GM10266 (cell line): Measurements from ENCODE around the gene LCAT.

Experiments
- DNase-seq: peaks from one replicate; pipeline ENCODE4 v3.0.0; 2012; ENCODE audit errors: extremely low spot score
- TF ChIP-seq, protein P1 (sequence below): IDR thresholded peaks from 2 replicates; pipeline ENCODE4 v1.5.1; 2012; ENCODE audit warnings: mild to moderate bottlenecking, low read depth; ENCODE audit not compliant: control insufficient read depth, insufficient read depth; ENCODE audit errors: missing control alignments

LCAT gene

DNA sequence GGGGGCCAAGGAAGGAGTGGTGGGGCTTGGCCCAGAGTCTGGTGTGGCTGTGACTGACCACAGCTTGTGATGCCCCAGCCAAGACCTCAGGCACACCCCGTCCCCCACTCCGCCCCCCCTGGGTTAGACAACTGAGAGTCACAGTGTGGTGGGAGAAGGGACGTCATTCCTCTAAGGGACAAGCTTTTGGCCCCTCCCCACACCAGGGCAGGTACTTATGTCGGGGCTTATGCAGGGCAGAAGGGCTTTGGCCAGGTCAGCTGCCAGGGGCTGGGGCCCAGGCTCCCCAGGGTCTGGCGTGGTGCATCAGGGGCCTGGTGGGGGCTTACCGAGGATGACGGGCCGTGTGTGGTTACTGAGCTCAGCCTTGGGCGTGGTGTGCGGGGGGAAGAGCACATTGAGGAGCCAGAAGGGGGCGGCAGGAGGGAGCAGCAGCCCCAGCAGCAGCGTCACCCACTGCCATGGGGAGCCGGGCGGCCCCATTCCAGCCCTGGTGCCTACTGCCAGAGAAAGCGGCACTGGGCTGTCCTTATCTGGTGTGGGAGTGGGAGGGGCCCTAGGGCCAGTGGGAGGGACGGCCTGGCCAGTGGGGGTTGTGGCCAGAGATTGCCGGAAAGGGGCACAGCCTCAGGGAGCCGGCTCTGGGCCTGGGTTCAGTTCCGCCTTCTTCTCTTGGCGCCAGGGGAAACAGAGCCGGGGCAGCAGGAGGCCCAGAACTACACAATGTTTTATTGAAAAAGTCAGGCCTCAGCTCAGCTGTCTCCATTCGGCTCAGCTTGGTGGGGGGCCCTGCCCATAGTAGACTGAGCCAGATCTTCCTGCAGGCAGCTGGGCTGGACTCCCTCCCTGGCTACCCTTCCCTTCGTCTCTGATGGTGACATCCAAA lies at the start of gene LCAT:
Gene LCAT, minus strand, starts transcription at position 502 of the 886 bp plus-strand sequence. Its CDS starts 19 bp downstream, at position 483.
- TF ChIP-seq, protein P1, sequence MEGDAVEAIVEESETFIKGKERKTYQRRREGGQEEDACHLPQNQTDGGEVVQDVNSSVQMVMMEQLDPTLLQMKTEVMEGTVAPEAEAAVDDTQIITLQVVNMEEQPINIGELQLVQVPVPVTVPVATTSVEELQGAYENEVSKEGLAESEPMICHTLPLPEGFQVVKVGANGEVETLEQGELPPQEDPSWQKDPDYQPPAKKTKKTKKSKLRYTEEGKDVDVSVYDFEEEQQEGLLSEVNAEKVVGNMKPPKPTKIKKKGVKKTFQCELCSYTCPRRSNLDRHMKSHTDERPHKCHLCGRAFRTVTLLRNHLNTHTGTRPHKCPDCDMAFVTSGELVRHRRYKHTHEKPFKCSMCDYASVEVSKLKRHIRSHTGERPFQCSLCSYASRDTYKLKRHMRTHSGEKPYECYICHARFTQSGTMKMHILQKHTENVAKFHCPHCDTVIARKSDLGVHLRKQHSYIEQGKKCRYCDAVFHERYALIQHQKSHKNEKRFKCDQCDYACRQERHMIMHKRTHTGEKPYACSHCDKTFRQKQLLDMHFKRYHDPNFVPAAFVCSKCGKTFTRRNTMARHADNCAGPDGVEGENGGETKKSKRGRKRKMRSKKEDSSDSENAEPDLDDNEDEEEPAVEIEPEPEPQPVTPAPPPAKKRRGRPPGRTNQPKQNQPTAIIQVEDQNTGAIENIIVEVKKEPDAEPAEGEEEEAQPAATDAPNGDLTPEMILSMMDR, result no peak
- no peak for DNase-seq

DNA sequence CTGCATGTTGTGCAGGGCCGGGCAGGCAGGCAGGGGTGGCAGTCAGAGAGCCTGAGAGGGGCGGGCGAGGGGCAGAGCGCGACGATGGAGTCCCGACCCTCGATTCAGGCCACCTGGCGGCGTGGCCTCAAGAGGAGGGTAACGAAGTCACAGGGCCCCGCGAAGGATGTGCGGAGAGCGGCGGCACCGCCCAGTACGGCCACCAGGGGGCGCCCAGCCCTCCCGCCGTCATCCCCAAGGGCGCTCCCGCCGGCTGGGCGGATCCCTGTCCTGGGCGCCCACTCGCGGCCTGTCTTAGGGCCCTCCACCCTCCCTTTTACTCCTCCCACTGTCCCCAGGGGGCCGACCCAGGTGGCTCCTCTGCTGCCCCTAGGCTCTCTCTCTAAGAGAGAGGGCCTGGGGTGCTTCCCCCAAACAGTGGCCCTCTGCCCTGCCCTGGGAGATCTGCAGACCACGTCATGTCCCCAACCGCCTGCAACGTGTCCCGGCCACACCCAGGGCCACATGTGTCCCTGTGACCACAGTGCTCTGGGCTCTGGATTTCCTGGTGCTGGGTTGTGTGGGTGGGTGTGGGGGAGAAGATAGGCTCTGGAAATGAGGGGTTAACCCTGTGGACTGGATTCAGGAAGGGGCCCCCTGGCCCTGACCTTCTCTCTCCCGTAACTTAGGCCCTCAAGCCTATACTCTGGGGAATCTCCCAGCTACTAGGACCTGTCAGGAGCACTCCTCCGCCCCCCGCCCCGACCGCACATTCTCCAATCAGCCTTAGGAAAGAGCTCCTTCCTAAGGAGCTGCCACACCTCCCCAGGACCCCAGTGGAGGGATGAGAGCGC lies 49.5 kb upstream of the LCAT start:
- peak; percentile 89 for DNase-seq
- TF ChIP-seq, protein P1, result peak; percentile 96

DNA sequence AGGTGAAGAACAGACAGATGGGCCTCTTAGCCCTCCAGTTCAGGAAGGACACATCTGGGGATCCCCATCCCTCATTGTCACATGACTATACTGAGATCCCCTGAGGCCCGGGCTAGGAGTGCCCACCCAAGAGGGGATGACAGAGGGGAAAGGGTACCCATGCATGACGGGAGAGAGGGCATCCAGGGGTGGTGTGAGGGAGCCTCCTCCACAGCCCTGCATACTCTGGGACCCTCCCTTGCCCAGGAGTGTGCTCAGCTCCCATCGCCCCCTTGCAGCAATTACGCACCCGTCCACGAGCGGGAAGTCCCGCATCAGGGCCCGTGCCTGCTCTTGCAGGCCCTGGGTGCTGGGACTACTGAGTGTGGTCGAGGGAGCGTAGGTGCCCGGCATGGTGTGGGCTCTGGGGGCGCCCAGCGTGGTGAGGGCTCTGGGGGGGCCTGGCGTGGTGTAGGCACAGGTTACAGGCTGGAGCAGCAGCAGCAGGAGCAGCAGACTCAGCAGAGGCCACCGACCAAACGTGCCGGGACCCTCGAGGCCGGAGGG lies 48.8 kb upstream of the LCAT start:
- DNase-seq, result peak; percentile 19
- TF ChIP-seq, protein P1, result no peak

GRCh38 chr16:67990018-67990386 lies 46.1 kb upstream of the LCAT start:
- TF ChIP-seq, protein P1, result no peak
- no peak for DNase-seq

DNA sequence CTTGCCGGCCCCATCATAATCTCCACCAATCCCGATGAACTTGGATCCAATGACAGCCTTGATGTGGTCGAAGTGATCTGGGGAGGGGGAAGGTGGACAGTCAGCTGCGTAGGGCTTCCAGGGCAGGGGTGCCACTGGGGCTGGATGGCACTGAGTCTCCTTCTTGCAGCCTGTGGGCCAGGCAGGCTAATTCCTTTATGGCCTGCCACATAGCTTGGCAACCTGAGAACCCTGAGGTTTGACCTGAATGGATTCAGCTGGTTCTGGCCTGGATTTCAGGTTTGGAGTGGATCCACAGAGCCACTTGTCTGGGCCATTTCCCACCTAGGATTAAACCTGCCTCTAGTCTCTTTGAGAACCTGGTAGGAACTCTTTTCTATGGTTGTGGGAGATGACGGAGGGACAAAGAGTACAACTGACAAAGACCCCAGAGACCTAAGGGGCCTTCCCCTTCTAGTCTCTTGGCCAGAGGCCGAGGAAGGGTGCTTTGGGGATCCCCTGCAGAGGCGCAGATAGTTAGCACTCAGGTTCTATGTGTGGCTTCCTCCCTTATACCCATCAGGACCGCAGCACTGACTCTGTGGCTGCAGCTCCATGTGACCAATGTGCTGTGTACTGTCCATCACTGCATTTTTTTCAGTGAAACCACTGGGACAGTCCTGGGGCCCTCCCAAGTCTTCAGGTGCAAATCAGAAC lies 45.5 kb upstream of the LCAT start:
- peak; percentile 70 for DNase-seq
- TF ChIP-seq, protein P1, result no peak

- no peak for DNase-seq
- TF ChIP-seq, protein P1, result no peak
Observed at GRCh38 chr16:67988675-67989074, 44.8 kb upstream of the LCAT start.
